Stomach (tissue), 4 donors: ENCODE results near the gene ZNF154.

Experiments used
- EP300 ChIP-seq: sonication (generic); formaldehyde crosslinking; IDR thresholded peaks from one replicate; pipeline ENCODE4 v1.6.1; 2017; ENCODE audit warnings: antibody characterized with exemption
- TF ChIP-seq, protein P1 (sequence below), 7 experiments: fragments of 450-650 bp in 4 of 7; fragments of 200-600 bp in 3 of 7; sonication (generic) in 3 of 7; IDR thresholded peaks; one replicate each; pipeline ENCODE4 v1.5.1; 2016 to 2019; ENCODE audit warnings: antibody characterized with exemption in 7 of 7, control low read depth in 2 of 7, mild to moderate bottlenecking in 1 of 7

- TF ChIP-seq, protein P1, sequence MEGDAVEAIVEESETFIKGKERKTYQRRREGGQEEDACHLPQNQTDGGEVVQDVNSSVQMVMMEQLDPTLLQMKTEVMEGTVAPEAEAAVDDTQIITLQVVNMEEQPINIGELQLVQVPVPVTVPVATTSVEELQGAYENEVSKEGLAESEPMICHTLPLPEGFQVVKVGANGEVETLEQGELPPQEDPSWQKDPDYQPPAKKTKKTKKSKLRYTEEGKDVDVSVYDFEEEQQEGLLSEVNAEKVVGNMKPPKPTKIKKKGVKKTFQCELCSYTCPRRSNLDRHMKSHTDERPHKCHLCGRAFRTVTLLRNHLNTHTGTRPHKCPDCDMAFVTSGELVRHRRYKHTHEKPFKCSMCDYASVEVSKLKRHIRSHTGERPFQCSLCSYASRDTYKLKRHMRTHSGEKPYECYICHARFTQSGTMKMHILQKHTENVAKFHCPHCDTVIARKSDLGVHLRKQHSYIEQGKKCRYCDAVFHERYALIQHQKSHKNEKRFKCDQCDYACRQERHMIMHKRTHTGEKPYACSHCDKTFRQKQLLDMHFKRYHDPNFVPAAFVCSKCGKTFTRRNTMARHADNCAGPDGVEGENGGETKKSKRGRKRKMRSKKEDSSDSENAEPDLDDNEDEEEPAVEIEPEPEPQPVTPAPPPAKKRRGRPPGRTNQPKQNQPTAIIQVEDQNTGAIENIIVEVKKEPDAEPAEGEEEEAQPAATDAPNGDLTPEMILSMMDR (IDR thresholded peaks at IDR 0.05), result no peak
- TF ChIP-seq EP300, result no peak
Measured at GRCh38 chr19:57719901-57720519, 11.0 kb upstream of the ZNF154 start.
